Peyer's patch (tissue), 4 donors: Measurements from ENCODE around the gene TTC36. TPM values are rescaled to one million over a fixed set of nuclear protein-coding genes. Genes with fewer than 3 reads are reported as not detected.
"Not testable (repeated sequence)": the region's sequence is repeated elsewhere in the genome, so short reads cannot be mapped to it uniquely, and the experiment has no call there.

Experiments
- DNase-seq, 3 donors: peaks; one replicate each; pipeline ENCODE4 v3.0.0-alpha.2; 2017 to 2019
- H3K27ac ChIP-seq, 4 donors: fragments of 200-600 bp; sonication (generic); one replicate each; pipeline ENCODE4 v1.5.1; 2016 to 2019
- H3K27me3 ChIP-seq, 2 donors: fragments of 200-600 bp; sonication (generic); one replicate each; pipeline ENCODE4 v1.5.1; 2019
- H3K36me3 ChIP-seq, 3 donors: fragments of 200-600 bp; sonication (generic); one replicate each; pipeline ENCODE4 v1.5.1; 2016 to 2019
- H3K4me1 ChIP-seq, 4 donors: fragments of 200-600 bp; sonication (generic); one replicate each; pipeline ENCODE4 v1.5.1; 2016 to 2019
- H3K4me3 ChIP-seq, 4 donors: fragments of 200-600 bp; sonication (generic); 1 replicate in 3 of 4; 2 replicates in 1 of 4; pipeline ENCODE4 v1.5.1; 2016 to 2019; ENCODE audit warnings: mild to moderate bottlenecking in 1 of 4
- H3K9me3 ChIP-seq, 4 donors: fragments of 200-600 bp; sonication (generic); one replicate each; pipeline ENCODE4 v1.5.1; 2016 to 2019; ENCODE audit warnings: mild to moderate bottlenecking in 1 of 4
- POLR2A ChIP-seq, 2 donors: fragments of 450-650 bp; IDR thresholded peaks; one replicate each; pipeline ENCODE4 v1.5.1; 2017; ENCODE audit warnings: antibody characterized with exemption in 2 of 2, mild to moderate bottlenecking in 2 of 2, moderate library complexity in 2 of 2
- total RNA-seq, 4 donors: library from RNA; depleted of rRNA; stranded (reverse); fragments of >200 nt; gene quantifications; one replicate each; pipeline ENCODE4 v1.1.0, GENCODE V29; 2016
- TF ChIP-seq, protein P1 (sequence below), 6 experiments: fragments of 450-650 bp in 4 of 6; fragments of 200-600 bp in 2 of 6; sonication (generic) in 1 of 6; IDR thresholded peaks; one replicate each; pipeline ENCODE4 v1.5.1; 2017 to 2019; ENCODE audit warnings: antibody characterized with exemption in 6 of 6, mild to moderate bottlenecking in 3 of 6, moderate library complexity in 1 of 6

TTC36 gene, protein sequence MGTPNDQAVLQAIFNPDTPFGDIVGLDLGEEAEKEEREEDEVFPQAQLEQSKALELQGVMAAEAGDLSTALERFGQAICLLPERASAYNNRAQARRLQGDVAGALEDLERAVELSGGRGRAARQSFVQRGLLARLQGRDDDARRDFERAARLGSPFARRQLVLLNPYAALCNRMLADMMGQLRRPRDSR
- total RNA-seq = 10 to 100 TPM in 3 of 4 donors, 1 to 10 TPM in 1; 5.8 to 68.4 (median 37.5) TPM

DNA sequence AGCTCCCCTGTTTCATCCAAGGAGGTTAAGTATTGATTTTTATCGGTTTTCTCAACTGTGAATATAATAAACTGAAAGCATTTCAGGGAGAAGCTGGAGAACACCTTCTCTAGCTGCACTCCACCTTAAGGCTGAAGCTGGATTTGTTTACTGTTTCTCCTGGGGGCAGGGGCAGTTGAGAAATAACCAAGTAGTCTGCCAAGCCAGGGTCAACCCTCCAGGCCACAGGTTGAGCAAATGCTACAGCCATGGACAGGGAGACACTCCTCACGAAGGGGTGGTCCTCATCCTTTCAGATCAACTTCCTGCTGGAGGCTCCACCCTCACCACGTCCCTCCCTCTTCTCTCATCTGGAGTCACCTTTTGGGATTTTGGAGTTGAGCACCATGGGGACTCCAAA, at the start of gene TTC36:
Gene TTC36, plus strand, starts transcription at position 366 of the 400 bp plus-strand sequence. Its CDS starts 21 bp downstream, at position 387.
- Histone ChIP-seq H3K9me3 (no peaks in the 10 kb centered on the region), H3K4me3 (peak within 1 kb of the TSS in 2 of 4 donors; percentile 23), H3K36me3 (peaks cover 0 to 29% (median 0%) of the 10 kb centered on the region in 3 donors), H3K27me3 (no peaks in the 10 kb centered on the region), H3K27ac (peak within 1 kb of the TSS in 1 of 4 donors; percentile 97), H3K4me1 (peaks cover 0 to 21% (median 6%) of the 10 kb centered on the region in 4 donors)
- no peak for DNase-seq
- TF ChIP-seq, protein P1, sequence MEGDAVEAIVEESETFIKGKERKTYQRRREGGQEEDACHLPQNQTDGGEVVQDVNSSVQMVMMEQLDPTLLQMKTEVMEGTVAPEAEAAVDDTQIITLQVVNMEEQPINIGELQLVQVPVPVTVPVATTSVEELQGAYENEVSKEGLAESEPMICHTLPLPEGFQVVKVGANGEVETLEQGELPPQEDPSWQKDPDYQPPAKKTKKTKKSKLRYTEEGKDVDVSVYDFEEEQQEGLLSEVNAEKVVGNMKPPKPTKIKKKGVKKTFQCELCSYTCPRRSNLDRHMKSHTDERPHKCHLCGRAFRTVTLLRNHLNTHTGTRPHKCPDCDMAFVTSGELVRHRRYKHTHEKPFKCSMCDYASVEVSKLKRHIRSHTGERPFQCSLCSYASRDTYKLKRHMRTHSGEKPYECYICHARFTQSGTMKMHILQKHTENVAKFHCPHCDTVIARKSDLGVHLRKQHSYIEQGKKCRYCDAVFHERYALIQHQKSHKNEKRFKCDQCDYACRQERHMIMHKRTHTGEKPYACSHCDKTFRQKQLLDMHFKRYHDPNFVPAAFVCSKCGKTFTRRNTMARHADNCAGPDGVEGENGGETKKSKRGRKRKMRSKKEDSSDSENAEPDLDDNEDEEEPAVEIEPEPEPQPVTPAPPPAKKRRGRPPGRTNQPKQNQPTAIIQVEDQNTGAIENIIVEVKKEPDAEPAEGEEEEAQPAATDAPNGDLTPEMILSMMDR (IDR thresholded peaks at IDR 0.05) = no peak
- TF ChIP-seq POLR2A (IDR thresholded peaks at IDR 0.05) = no peak

- H3K4me1 ChIP-seq, H3K9me3 ChIP-seq, H3K27me3 ChIP-seq, DNase-seq, H3K4me3 ChIP-seq, H3K27ac ChIP-seq: not testable (repeated sequence)
- peaks cover 0 to 97% (median 4%) of the 10 kb centered on the region in 3 donors for H3K36me3 ChIP-seq
These were observed 46.0 kb upstream of the TTC36 start for GRCh38 chr11:118481238-118481637.

DNA sequence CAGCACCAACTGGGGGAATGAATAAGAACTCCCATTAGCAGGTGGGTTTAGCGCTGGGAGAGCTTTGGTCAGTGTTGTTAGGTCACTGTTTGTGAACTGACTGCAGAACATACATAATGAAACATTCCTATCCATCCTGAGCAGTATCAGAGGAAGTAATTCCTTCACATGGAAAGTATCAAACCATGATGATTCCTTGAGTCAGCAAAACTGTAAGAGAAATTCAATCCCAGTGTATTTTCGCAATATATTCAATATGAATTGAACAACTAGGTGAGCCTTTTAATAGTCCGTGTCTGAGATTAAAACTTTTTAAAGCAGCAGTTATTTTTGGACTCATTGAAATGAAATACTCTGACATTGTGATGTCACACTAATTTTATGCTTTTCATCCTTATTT, 42.9 kb upstream of the TTC36 start:
- H3K27me3 ChIP-seq = no peaks in the 10 kb centered on the region
- no peaks in the 10 kb centered on the region for H3K9me3 ChIP-seq
- no peaks in the 10 kb centered on the region for H3K4me1 ChIP-seq
- no peak overlapping the region for H3K4me3 ChIP-seq
- TF ChIP-seq, protein P1 (IDR thresholded peaks at IDR 0.05) = no peak
- no peak for TF ChIP-seq POLR2A (IDR thresholded peaks at IDR 0.05)
- H3K27ac ChIP-seq = no peak overlapping the region
- no peak for DNase-seq
- H3K36me3 ChIP-seq = peaks cover 0 to 90% (median 4%) of the 10 kb centered on the region in 3 donors

DNA sequence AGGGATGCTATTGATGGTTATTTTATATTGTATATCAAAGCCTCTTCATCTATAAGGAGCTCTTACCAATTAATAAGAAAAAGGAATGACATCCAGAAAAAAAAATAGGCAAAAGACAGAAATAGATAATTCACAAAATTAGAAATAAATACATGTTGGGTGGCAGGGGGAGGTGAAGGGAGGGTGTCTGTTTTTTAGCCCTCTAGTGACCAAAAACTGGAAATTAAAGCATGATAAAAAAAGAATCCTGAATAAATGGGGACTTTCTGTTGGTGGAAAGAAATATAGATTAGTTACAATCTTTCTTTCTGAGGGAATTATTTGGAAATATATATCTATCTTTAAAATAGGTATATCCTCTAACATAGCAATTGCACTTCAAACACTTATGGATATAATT, 42.0 kb upstream of the TTC36 start:
- H3K36me3 ChIP-seq = peaks cover 0 to 90% (median 4%) of the 10 kb centered on the region in 3 donors
- H3K4me1 ChIP-seq = no peaks in the 10 kb centered on the region
- H3K27me3 ChIP-seq = no peaks in the 10 kb centered on the region
- no peak for DNase-seq
- TF ChIP-seq POLR2A (IDR thresholded peaks at IDR 0.05) = no peak
- TF ChIP-seq, protein P1 (IDR thresholded peaks at IDR 0.05) = no peak
- no peak overlapping the region for H3K27ac ChIP-seq
- no peaks in the 10 kb centered on the region for H3K9me3 ChIP-seq
- no peak overlapping the region for H3K4me3 ChIP-seq

- Histone ChIP-seq H3K27ac (no peak overlapping the region), H3K27me3 (no peaks in the 10 kb centered on the region), H3K36me3 (peaks cover 0 to 90% (median 0%) of the 10 kb centered on the region in 3 donors), H3K4me1 (no peaks in the 10 kb centered on the region), H3K4me3 (no peak overlapping the region), H3K9me3 (no peaks in the 10 kb centered on the region)
- TF ChIP-seq POLR2A (IDR thresholded peaks at IDR 0.05) = no peak
- TF ChIP-seq, protein P1 (IDR thresholded peaks at IDR 0.05) = peak; percentile 50 to 89 (median 83)
- peak; percentile 52 to 80 (median 79) for DNase-seq
These were observed 38.7 kb upstream of the TTC36 start for GRCh38 chr11:118488480-118489109.

DNA sequence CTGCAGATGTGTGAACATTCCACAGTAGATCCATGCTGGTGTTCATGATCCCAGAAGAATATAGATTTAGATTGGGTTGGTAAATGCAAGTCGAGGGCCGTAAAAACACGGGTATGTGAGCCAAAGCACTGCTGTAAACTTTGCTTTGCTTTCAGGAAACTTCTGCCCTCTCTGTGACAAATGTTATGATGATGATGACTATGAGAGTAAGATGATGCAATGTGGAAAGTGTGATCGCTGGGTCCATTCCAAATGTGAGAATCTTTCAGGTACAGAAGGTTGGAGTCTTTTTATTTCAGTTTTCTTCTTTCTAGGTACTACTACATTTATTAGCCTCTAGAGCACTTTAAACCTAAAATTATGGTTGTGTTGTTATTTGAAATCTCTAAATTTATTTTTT, 36.2 kb upstream of the TTC36 start:
- Histone ChIP-seq H3K4me3 (no peak overlapping the region), H3K9me3 (no peaks in the 10 kb centered on the region), H3K27ac (no peak overlapping the region), H3K4me1 (no peaks in the 10 kb centered on the region), H3K27me3 (no peaks in the 10 kb centered on the region), H3K36me3 (peaks cover 0 to 92% (median 0%) of the 10 kb centered on the region in 3 donors)
- TF ChIP-seq POLR2A (IDR thresholded peaks at IDR 0.05) = no peak
- TF ChIP-seq, protein P1 (IDR thresholded peaks at IDR 0.05) = no peak
- DNase-seq = no peak
